Raji (cell line): ENCODE results near the gene LRRC59.

ENCODE experiments used
- POLR2A ChIP-seq: IDR thresholded peaks from 2 replicates; pipeline ENCODE4 v1.6.1; 2011; ENCODE audit warnings: low read depth, low read length, control low read depth; ENCODE audit not compliant: insufficient read depth

The LRRC59 gene

GRCh38 chr17:50358177-50358576 lies 39.1 kb downstream of the LRRC59 start:
- TF ChIP-seq POLR2A: no peak

- TF ChIP-seq POLR2A: no peak
Observed at GRCh38 chr17:50356892-50357510, 40.3 kb downstream of the LRRC59 start.

- no peak for TF ChIP-seq POLR2A
Observed at GRCh38 chr17:50356418-50356817, 40.9 kb downstream of the LRRC59 start.

GRCh38 chr17:50355701-50356341 lies 41.5 kb downstream of the LRRC59 start:
- no peak for TF ChIP-seq POLR2A

- TF ChIP-seq POLR2A: no peak
Observed at GRCh38 chr17:50355336-50355700, 42.0 kb downstream of the LRRC59 start.

GRCh38 chr17:50354776-50355175 lies 42.5 kb downstream of the LRRC59 start:
- no peak for TF ChIP-seq POLR2A

- no peak for TF ChIP-seq POLR2A
Observed at GRCh38 chr17:50354198-50354597, 43.1 kb downstream of the LRRC59 start.

- TF ChIP-seq POLR2A: no peak
Observed at GRCh38 chr17:50353600-50354195, 43.6 kb downstream of the LRRC59 start.

GRCh38 chr17:50352693-50353599 lies 44.4 kb downstream of the LRRC59 start:
- no peak for TF ChIP-seq POLR2A

- TF ChIP-seq POLR2A: no peak
Observed at GRCh38 chr17:50352072-50352692, 45.1 kb downstream of the LRRC59 start.

- TF ChIP-seq POLR2A: no peak
Observed at GRCh38 chr17:50350733-50351132, 46.6 kb downstream of the LRRC59 start.

GRCh38 chr17:50349243-50349600 lies 48.1 kb downstream of the LRRC59 start:
- no peak for TF ChIP-seq POLR2A

GRCh38 chr17:50348522-50349242 lies 48.6 kb downstream of the LRRC59 start:
- TF ChIP-seq POLR2A: no peak

GRCh38 chr17:50347894-50348291 lies 49.4 kb downstream of the LRRC59 start:
- no peak for TF ChIP-seq POLR2A
